LNCAP (cell line): ENCODE results near the gene SLC44A4.

Experiments used
- TF ChIP-seq, protein P1 (sequence below): fragments of 450-650 bp; IDR thresholded peaks from 2 replicates; pipeline ENCODE4 v1.5.1; 2017; ENCODE audit warnings: mild to moderate bottlenecking

SLC44A4 gene

DNA sequence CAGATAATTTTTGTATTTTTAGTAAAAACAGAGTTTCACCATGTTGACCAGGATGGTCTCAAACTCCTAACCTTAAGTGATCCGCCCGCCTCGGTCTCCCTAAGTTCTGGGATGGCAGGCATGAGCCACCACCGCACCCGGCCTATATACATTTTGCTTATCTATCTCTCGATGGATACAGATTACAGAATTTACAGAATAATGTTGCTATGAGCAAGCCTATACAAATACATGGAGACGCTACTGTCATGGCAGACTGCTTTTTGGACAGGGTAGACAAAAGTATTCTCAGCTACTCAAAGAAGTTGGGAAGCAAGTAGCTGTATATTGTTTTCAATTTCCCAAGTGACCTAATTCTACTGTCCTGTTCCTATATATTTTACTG lies 65.3 kb downstream of the SLC44A4 start:
- TF ChIP-seq, protein P1, sequence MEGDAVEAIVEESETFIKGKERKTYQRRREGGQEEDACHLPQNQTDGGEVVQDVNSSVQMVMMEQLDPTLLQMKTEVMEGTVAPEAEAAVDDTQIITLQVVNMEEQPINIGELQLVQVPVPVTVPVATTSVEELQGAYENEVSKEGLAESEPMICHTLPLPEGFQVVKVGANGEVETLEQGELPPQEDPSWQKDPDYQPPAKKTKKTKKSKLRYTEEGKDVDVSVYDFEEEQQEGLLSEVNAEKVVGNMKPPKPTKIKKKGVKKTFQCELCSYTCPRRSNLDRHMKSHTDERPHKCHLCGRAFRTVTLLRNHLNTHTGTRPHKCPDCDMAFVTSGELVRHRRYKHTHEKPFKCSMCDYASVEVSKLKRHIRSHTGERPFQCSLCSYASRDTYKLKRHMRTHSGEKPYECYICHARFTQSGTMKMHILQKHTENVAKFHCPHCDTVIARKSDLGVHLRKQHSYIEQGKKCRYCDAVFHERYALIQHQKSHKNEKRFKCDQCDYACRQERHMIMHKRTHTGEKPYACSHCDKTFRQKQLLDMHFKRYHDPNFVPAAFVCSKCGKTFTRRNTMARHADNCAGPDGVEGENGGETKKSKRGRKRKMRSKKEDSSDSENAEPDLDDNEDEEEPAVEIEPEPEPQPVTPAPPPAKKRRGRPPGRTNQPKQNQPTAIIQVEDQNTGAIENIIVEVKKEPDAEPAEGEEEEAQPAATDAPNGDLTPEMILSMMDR, result no peak
